Measurements from ENCODE around the gene LRMDA.

LRMDA gene

GRCh38 chr10:75969031-75969430, 537.6 kb downstream of the LRMDA start:
- no peak for TF ChIP-seq CTCF (IDR thresholded peaks at IDR 0.05; ENCODE audit: insufficient read depth, low read depth, low read length, missing control alignments)
- no peak for DNase-seq (ENCODE audit: low read depth)
- no peak overlapping the region for H3K4me3 ChIP-seq (ENCODE audit: low read depth, low read length)

DNA sequence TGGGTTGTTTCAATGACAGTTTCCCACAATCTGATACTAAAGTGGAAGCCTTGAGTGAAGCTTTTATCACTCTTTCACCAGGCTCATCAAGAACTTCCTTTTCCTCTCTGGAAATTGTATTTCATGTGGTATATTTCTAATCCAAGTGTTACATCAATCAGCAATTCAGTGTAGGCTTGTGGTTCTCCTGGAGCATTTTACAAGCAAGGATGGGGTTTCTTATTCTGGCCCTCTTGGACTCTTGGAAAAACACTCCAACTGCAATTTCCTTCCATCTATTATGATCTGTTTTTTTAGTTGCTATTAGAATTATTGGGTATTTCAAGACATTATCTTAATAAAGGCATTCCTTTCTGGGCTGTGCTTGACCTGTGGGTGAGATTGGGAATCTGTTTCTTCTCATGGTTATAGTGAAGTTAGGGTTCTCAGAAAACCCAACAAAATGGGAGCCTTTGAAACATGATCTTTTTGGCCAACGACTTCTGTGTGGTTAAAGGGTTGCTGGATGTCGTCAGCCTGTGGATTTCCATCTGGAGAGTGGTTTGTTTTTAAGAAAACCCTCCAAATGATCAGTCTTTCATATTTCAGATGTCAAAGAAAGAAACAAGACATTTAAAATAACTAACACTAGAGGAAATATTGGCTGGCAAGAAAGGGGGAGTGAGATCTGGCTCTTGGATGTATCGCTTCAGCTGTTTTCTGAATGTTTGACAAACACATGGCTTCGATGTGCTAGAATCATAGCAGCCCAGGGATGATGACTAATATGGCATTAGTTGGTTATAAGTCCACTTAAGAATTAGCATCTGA, 540.2 kb downstream of the LRMDA start:
- no peak overlapping the region for H3K4me3 ChIP-seq (ENCODE audit: low read depth, low read length)

GRCh38 chr10:75972491-75973276, 541.3 kb downstream of the LRMDA start:
- no peak for DNase-seq (ENCODE audit: low read depth)
- no peak for TF ChIP-seq CTCF (IDR thresholded peaks at IDR 0.05; ENCODE audit: insufficient read depth, low read depth, low read length, missing control alignments)
- H3K4me3 ChIP-seq (ENCODE audit: low read depth, low read length), result no peak overlapping the region

More for the DNA sequence above, 540.2 kb downstream of the LRMDA start:
- no peak for TF ChIP-seq CTCF (IDR thresholded peaks at IDR 0.05; ENCODE audit: insufficient read depth, low read depth, low read length, missing control alignments)
- DNase-seq (ENCODE audit: low read depth), result no peak

DNA sequence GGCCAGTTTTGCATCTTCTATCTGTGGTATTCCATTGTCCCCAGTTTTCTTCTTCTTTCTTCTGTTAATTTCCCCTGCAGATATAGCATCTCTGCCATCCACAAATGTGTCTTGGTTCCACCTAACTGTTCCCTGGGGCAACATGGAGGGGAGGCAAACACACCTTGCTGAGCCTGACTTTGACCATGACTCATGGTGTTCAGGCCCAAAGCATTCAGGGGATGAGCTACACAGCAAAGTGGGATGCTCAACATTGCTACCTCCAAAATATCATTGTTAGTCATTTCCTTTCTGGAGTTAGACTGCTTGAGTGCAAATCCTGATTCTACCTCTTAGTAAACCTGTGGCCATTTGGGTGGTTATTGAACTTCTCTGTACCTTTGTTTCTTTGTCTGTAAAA, 542.7 kb downstream of the LRMDA start:
- no peak for DNase-seq (ENCODE audit: low read depth)
- TF ChIP-seq CTCF (IDR thresholded peaks at IDR 0.05; ENCODE audit: insufficient read depth, low read depth, low read length, missing control alignments), result no peak
- H3K4me3 ChIP-seq (ENCODE audit: low read depth, low read length), result no peak overlapping the region

- DNase-seq (ENCODE audit: low read depth), result no peak
- H3K4me3 ChIP-seq (ENCODE audit: low read depth, low read length), result no peak overlapping the region
- no peak for TF ChIP-seq CTCF (IDR thresholded peaks at IDR 0.05; ENCODE audit: insufficient read depth, low read depth, low read length, missing control alignments)
Observed at GRCh38 chr10:75976681-75977080, 545.3 kb downstream of the LRMDA start.

DNA sequence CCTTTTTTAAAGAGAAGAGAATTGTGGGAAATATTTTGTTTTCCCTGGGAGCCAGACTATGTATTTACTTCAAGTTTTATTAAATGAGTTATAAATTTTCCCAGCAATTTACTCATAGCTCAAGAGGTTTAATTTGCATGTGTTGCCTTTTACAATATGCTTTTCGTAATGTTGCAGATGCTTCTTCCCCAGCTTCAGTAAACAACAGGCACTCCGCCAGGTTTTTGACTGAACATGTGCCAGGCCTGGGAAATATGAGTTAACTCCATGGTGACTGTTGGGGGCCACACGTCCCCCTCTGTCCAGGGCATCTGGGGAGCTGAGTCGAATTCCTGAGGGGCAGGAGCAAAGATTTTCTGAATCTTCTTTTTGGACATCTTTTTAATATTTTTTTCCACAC, 545.7 kb downstream of the LRMDA start:
- no peak overlapping the region for H3K4me3 ChIP-seq (ENCODE audit: low read depth, low read length)
- no peak for TF ChIP-seq CTCF (IDR thresholded peaks at IDR 0.05; ENCODE audit: insufficient read depth, low read depth, low read length, missing control alignments)
- no peak for DNase-seq (ENCODE audit: low read depth)
